ENCODE measurements around the gene PSEN2.

PSEN2 gene

GRCh38 chr1:226865590-226865989, 4.8 kb upstream of the PSEN2 start:
- DNase-seq (ENCODE audit: low read depth in 2 of 2) = no peak

- no peak for DNase-seq (ENCODE audit: low read depth in 2 of 2)
Measured at GRCh38 chr1:226867461-226868054, 2.9 kb upstream of the PSEN2 start.

DNA sequence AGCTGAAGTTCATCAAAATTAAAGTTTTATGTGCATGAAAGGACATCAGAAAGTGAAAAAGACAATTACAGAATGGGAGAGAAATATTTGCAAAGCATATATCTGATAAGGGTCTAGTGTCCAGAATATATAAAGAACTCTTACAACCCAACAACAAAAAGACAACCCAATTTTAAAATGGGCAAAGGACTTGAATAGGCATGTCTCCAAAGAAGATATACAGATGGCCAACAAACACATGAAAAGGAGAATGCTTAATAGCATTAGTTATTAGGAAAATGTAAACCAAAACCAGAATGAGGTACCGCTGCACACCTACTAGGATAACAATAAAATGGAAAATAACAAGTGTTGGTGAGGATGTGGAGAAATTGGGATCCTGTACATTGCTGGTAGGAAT, 1.7 kb upstream of the PSEN2 start:
- DNase-seq (ENCODE audit: low read depth in 2 of 2) = no peak

DNA sequence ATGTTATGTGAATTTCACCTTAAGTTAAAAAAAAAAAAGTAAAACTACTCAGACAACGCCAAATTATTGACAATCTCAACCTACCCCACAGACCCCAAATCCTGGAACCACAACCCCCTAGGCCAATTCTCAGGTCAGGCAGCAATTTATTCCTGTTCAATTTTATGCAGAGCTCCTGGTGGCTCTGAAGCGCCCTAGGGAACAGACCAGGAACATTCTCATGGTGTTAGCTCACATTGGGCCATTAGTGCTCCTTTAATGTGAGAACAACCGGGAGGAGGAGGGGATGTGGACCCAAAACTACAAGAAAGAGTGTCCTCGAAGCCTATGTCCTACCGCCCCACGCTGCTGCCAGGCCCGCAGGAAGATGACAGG, 403 bp upstream of the PSEN2 start:
- DNase-seq (ENCODE audit: low read depth in 2 of 2) = no peak

DNA sequence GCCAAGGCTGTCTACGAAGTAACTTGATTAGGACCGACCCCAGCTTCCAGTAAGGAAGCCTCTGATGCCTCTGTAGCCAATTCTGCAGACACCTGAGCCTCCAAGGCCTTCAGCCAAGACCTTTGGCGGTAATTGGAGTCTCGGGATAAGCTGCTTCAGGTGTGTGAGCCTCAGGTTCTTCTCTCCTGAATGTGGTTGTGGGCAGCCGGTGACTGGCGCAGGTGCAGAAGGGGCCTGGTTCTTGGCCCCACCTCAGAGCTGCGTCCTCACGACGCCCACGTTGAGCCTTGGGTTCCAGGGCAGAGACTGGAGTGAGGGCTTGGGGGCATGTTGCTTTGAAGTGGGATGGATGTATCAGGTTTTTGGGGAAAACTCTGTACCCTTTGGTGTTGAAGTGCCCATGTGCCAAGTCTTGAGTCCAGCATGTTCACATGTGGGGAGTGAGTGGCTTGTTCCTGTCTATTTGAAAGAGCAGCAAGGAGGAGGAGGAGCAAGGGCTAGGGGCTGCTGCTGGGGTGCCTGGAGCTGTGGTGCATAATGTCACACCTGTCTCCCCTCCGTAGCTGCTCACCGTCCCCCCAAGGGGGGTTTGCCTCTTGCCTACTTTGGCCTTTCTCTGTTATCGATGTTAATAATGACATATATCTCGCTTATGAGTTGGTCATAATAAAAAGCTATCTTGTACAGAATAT, 1.4 kb downstream of the PSEN2 start:
- DNase-seq (ENCODE audit: low read depth in 2 of 2) = no peak

GRCh38 chr1:226872437-226872836, 2.0 kb downstream of the PSEN2 start:
- DNase-seq (ENCODE audit: low read depth in 2 of 2) = no peak

DNA sequence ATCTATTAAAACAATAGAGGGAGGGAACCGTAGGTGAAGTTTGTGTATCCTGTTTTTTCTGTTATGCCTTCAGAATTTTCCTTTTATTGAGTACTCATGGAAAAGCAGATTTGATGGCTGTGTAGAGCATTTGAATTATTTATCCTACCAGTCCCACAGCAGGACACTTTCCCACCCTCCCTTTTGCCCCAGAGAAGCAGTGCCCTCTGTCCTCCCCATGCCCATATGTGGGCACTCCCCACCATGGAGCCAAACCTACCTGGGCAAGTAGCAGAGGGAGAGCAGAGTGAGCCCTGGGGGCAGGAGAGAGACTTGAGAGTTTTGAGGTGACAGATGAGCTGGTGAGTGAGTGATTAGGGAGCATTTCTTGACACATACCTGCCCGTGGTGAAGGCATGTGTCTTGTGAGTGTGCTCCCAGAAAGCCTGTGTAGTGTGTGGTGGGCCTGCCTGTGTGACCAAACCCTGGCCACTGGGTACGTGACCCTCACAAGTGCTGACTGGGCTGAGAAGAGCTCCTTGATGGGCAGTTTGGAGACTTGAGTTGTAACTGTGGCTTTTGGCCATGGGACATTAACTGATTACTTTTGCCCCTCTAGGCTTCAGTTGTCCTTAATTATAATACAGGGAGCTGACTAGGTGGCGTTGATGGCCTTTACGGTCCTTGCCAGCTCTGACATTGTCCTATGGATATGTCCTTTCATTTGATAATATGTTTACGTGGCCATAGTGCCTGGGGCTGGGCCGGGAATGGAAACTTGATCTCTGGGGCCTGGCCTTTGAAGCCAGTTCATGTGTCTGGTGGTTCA, 3.6 kb downstream of the PSEN2 start:
- no peak for DNase-seq (ENCODE audit: low read depth in 2 of 2)

DNA sequence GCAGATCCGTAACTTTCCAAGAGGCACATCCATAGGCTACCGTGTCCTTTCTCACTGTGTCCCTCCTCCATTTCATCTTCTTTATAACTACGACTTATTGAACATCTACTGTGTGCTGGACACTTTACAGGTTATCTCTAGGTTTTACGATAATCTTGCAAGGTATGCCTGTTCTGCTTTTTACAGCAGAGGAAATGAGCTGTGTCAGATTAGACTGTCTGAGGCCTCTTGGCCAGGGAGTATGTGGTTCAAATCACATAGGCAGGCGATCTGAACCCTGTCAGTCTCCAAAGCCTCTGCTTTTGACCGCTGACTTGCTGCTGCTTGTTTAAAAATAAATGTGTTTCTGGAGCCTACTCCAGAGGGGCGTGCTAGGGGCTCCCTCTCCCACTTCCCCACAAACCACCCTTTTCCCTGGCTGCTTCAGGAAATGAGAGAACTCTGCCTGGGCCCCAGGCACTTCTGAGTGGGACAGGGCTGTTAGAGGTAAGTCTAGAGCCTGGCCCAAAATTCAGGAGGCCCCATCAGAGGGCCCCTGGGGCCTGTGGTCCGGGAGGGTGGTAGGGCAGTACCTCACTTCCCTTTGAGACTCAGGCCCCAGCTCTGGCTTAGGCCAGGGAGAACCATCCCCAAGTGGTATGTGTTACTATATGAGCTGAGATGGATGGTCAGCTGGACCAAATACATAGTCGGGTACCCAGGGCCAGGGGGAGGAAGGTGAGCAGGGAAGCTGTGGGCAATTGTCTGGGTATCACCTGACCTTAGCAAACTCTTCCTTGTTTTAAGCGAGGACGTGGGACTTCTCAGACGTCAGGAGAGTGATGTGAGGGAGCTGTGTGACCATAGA, 4.4 kb downstream of the PSEN2 start:
- no peak for DNase-seq (ENCODE audit: low read depth in 2 of 2)

GRCh38 chr1:226875641-226876295, 5.4 kb downstream of the PSEN2 start:
- no peak for DNase-seq (ENCODE audit: low read depth in 2 of 2)

DNA sequence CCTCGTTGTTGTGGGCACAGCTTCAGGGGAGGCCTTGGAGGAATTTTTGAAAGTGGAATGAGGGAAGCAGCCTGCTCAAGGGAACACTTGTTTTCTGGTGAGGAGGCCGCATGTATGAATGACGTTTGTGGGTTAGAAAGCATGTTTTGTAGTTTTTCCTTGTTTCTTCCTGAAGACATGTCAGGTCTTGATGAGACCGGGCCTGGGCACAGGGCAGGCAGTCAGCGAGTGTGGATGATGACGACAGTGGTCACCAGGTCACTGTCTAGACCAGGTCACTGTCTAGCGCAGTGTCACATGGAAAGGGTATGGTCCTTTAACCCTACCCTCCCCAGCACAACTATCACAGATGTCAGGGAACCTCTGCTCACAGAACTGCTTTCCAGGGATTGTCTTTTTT, 7.3 kb downstream of the PSEN2 start:
- DNase-seq (ENCODE audit: low read depth in 2 of 2) = no peak

GRCh38 chr1:226880372-226881287, 10.2 kb downstream of the PSEN2 start:
- no peak for DNase-seq (ENCODE audit: low read depth in 2 of 2)

- DNase-seq (ENCODE audit: low read depth in 2 of 2) = no peak
Measured at GRCh38 chr1:226881515-226882185, 11.2 kb downstream of the PSEN2 start.

GRCh38 chr1:226882187-226882586, 11.8 kb downstream of the PSEN2 start:
- no peak for DNase-seq (ENCODE audit: low read depth in 2 of 2)

GRCh38 chr1:226882631-226883409, 12.4 kb downstream of the PSEN2 start:
- DNase-seq (ENCODE audit: low read depth in 2 of 2) = no peak

DNA sequence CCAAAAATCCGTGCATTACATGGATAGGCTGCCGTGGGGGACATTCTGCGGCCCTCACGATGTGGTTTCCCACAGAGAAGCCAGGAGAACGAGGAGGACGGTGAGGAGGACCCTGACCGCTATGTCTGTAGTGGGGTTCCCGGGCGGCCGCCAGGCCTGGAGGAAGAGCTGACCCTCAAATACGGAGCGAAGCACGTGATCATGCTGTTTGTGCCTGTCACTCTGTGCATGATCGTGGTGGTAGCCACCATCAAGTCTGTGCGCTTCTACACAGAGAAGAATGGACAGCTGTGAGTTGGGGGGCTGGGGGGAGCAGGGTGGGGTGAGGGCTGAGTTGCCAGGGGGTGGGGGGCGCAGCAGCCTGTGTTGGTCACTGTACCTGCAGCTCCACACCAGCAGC, 13.2 kb downstream of the PSEN2 start:
- no peak for DNase-seq (ENCODE audit: low read depth in 2 of 2)

GRCh38 chr1:226884116-226884625, 13.8 kb downstream of the PSEN2 start:
- no peak for DNase-seq (ENCODE audit: low read depth in 2 of 2)

GRCh38 chr1:226884966-226885820, 14.8 kb downstream of the PSEN2 start:
- DNase-seq (ENCODE audit: low read depth in 2 of 2) = no peak

Data from stimulated activated CD4-positive, alpha-beta T cell treated with anti-CD3 and anti-CD28 coated beads, Interleukin-15, amount 100 ng/mL, for 48 hours (primary cell).